ENCODE measurements around the gene IRAK2.

IRAK2 gene

DNA sequence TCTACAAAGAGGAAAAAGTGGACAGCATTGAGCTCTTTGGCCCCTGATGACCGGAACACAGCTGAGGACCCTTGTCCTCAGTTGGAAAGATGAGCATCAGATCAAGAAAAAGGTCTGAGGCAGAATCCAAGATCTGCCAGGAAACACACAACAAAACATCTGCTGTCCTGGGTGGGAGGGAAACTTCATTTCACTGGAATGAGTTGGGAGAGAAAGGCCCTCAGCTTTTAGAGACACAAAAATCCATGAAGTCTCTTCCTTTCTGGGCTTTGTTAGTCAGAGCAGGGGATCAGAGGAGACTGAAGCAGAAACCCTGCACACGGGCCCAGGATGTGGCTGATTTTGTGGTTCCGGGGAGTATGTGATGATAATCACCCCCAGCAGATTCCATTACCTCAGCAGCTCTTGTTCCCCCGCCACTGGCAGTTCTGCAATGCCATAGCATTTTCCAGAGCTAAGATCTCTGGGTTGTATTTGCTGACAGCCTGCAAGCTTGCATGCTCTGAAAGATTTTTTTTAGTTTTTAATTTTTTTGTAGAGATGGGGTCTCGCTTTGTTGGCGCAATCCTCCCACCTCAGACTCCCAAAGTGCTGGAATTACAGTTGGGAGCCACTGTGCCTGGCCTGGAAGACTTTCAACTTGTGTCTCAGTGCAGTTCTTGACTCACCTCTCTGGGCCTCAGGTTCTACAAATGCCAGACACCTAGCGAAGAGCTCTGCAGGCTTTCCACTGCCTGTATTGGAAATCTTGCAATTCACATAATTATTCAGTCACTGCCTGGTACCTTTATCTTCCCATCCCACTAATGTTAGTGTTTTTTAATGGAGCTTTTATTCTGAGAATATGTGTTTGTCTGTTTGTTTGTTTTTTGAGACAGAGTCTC is 77.7 kb downstream of the IRAK2 start:
- peak; percentile 49 for DNase-seq (ENCODE audit: low read depth, low spot score)
- CTCF ChIA-PET: interaction anchor here (1.2 to 3.1 kb wide), 2 partner anchors 19 to 21 kb away, joined by 3 to 11 read pairs; no protein-coding TSS in a partner anchor
- POLR2A ChIA-PET: interaction anchor here (0.9 kb wide), 1 partner anchor 216 kb away, joined by 4 read pairs; the partner anchor contains the start of gene FANCD2
- H3K4me3 ChIP-seq (ENCODE audit: low read depth, low read length): no peak overlapping the region
- TF ChIP-seq, protein P1, sequence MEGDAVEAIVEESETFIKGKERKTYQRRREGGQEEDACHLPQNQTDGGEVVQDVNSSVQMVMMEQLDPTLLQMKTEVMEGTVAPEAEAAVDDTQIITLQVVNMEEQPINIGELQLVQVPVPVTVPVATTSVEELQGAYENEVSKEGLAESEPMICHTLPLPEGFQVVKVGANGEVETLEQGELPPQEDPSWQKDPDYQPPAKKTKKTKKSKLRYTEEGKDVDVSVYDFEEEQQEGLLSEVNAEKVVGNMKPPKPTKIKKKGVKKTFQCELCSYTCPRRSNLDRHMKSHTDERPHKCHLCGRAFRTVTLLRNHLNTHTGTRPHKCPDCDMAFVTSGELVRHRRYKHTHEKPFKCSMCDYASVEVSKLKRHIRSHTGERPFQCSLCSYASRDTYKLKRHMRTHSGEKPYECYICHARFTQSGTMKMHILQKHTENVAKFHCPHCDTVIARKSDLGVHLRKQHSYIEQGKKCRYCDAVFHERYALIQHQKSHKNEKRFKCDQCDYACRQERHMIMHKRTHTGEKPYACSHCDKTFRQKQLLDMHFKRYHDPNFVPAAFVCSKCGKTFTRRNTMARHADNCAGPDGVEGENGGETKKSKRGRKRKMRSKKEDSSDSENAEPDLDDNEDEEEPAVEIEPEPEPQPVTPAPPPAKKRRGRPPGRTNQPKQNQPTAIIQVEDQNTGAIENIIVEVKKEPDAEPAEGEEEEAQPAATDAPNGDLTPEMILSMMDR (IDR thresholded peaks at IDR 0.05; ENCODE audit: insufficient read depth, low read length, missing control alignments): no peak

DNA sequence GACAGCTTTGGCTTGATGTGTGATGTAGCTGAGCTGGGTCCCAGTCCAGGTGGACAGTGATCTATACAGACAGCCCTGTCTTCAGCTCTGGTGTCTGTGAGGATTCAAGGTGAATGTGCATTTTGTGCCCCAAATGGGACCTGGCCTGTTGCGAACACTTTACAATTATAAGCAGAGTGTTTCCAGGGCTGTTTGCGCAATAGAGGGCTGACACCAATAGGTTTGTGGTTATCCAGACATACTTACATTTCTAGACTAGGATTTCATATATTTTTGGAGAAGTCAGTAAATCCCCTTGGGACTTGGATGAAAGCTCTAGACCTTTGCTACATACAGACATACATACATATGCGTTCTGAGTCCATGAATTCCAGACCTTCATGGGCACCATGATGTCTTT is 79.3 kb downstream of the IRAK2 start:
- ChIA-PET POLR2A (no interaction called here), CTCF (interaction anchor here (1.3 kb wide), 1 partner anchor 19 kb away, joined by 3 read pairs; no protein-coding TSS in a partner anchor)
- DNase-seq (ENCODE audit: low read depth, low spot score): no peak
- H3K4me3 ChIP-seq (ENCODE audit: low read depth, low read length): no peak overlapping the region
- TF ChIP-seq, protein P1 (IDR thresholded peaks at IDR 0.05; ENCODE audit: insufficient read depth, low read length, missing control alignments): no peak

- POLR2A ChIA-PET: no interaction called here
- no peak for DNase-seq (ENCODE audit: low read depth, low spot score)
Measured at GRCh38 chr3:10245081-10245712, 80.5 kb downstream of the IRAK2 start.

DNA sequence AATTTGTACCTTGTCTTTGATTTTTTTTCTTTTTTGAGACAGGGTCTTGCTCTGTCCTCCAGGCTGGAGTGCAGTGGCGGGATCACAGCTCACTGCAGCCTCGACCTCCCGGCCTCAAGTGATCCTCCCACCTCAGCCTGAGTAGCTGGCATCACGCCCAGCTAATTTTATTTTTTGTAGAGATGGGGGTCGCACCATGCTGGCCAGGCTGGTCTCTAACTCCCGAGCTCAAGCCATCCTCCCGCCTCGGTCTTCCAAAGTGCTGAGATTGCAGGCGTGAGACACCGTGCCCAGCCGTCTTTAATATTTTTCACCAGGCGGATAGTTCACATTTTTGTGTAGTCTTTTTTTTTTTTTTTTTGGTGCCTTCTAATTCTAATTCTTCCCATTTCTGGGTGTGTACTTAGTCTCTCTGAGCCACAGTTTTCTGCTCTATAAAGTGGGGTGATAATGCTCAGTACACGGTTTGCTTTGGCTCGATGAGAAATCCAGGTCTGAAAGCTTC is 83.0 kb downstream of the IRAK2 start:
- TF ChIP-seq, protein P1 (IDR thresholded peaks at IDR 0.05; ENCODE audit: insufficient read depth, low read length, missing control alignments): no peak
- no peak for DNase-seq (ENCODE audit: low read depth, low spot score)
- POLR2A ChIA-PET: interaction anchor here (0.6 to 1.4 kb wide), 7 partner anchors 13 to 381 kb away, joined by 3 to 6 read pairs (median 3); no protein-coding TSS in a partner anchor
- H3K4me3 ChIP-seq (ENCODE audit: low read depth, low read length): peak overlapping the region; percentile 84
- CTCF ChIA-PET: interaction anchor here (0.8 to 2.1 kb wide), 6 partner anchors 12 to 96 kb away, joined by 3 to 6 read pairs (median 4); no protein-coding TSS in a partner anchor

More at GRCh38 chr3:10245081-10245712, 80.5 kb downstream of the IRAK2 start:
- H3K4me3 ChIP-seq (ENCODE audit: low read depth, low read length): no peak overlapping the region
- TF ChIP-seq, protein P1 (IDR thresholded peaks at IDR 0.05; ENCODE audit: insufficient read depth, low read length, missing control alignments): no peak
- CTCF ChIA-PET: interaction anchor here (0.6 kb wide), 1 partner anchor 11 kb away, joined by 3 read pairs; no protein-coding TSS in a partner anchor

DNA sequence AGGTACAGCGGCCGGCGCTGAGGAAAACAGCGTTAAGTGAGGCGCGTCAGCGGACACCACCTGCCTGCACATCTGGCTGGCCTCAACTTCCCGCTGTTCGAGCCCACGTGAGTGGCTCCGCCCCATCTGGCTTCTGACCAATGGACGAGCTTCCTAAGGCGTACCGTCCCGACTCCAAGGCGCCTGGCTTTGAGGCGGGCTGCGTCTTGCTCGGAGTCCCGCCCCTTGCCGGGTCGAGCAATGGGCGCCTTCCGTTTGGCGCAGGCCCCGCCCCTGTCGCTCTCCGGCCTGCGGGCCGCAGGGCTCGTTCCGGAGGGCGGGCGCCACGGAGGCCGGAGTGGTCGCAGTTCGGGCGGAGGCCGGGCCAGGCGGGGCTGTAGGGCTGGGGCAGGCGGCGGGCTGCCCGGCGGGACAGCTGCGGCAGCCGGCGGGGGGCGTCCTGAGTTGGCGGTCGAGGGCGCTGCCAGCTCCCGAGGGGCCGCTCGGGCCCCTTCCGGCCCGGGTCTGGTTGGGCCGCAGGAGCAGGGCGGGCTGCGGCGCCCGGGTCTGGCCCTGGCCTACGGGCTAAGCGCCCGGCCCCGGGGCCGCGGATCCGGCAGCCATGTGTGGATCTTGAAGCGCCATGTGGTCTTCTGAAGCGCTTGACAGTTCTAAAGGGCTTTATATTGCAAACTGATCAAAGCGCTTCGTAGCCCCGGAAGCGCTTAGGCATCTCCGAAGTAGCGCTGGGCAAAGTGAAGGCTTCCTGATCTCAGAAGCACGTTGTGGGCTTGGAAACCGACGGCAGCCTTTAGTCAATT is 83.7 kb downstream of the IRAK2 start, which contains the start of gene TATDN2:
Gene TATDN2 (plus strand): TSS at position 276 of the 800 bp plus-strand sequence. CDS start 742 bp downstream, outside the sequence.
- ChIA-PET CTCF (interaction anchor here (0.8 to 2.1 kb wide), 7 partner anchors 11 to 97 kb away, joined by 3 to 8 read pairs (median 5); no protein-coding TSS in a partner anchor), POLR2A (interaction anchor here (0.5 to 1.4 kb wide), 8 partner anchors 13 to 382 kb away, joined by 3 to 6 read pairs (median 3); no protein-coding TSS in a partner anchor)
- DNase-seq (ENCODE audit: low read depth, low spot score): peak; percentile 58
- TF ChIP-seq, protein P1 (IDR thresholded peaks at IDR 0.05; ENCODE audit: insufficient read depth, low read length, missing control alignments): no peak
- peak within 1 kb of the TSS; percentile 84 for H3K4me3 ChIP-seq (ENCODE audit: low read depth, low read length)

Measured in AG04449 (cell line).